ENCODE data around the gene PLA2G15. TPM values are rescaled to one million over a fixed set of nuclear protein-coding genes. Genes with fewer than 3 reads are reported as not detected.
A peak's percentile ranks its signal among the peaks of the same experiment; 100 is the strongest.

The PLA2G15 gene
- total and polyA plus RNA-seq, 4 donors, result 7.2 to 28.4 (median 10.5) TPM

GRCh38 chr16:68230176-68230571, 15.0 kb upstream of the PLA2G15 start:
- H3K27me3 ChIP-seq (ENCODE audit: control insufficient read depth in 1 of 2, insufficient read depth in 2 of 2, low read length in 1 of 2), result no peaks in the 10 kb centered on the region
- no peak overlapping the region for H3K4me3 ChIP-seq (ENCODE audit: low read length in 2 of 2)
- H3K27ac ChIP-seq (ENCODE audit: low read depth in 1 of 2, low read length in 2 of 2), result no peak overlapping the region
- H3K36me3 ChIP-seq (ENCODE audit: control insufficient read depth in 1 of 2, insufficient read depth in 2 of 2, low read length in 1 of 2), result no peaks in the 10 kb centered on the region
- H3K4me1 ChIP-seq (ENCODE audit: control insufficient read depth in 1 of 2, insufficient read depth in 2 of 2, low read length in 2 of 2), result no peaks in the 10 kb centered on the region
- intact Hi-C loops (cut with DNase I), result loop anchor here (5.0 to 10.0 kb wide), 3 partner anchors 145 to 413 kb away; partner anchors contain the start of gene NFATC3 (in 1 of the 2)
- WGBS, 2 donors, result 90 to 93% methylated on average over 9 of the region's 9 CpGs
- ATAC-seq (ENCODE audit: low FRiP score) (no peak), DNase-seq (peak in 1 of 2 donors; percentile 25)
- H3K9me3 ChIP-seq (ENCODE audit: control insufficient read depth, low read length), result no peaks in the 10 kb centered on the region

DNA sequence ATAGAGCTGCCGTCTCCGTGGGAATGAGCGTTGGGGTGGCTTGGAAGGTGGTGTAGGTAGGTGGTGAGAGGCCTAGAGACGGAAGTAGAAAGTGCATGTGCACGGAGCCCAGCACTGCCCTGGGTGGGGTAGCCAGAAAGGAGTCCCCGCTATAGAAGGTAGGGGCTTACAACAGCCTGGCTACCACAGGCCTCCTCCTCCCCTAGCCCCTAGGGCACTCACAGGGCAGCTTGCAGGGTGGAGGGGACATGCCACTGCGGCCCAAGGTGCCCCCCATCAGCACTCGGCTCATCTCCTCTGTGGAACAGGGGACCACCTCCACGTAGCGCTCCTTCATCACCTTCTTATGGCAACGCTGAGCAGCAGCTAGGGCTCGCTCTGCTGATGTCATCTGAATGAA, 14.2 kb upstream of the PLA2G15 start:
- WGBS, 2 donors, result 90 to 94% methylated on average over 12 of the region's 12 CpGs

DNA sequence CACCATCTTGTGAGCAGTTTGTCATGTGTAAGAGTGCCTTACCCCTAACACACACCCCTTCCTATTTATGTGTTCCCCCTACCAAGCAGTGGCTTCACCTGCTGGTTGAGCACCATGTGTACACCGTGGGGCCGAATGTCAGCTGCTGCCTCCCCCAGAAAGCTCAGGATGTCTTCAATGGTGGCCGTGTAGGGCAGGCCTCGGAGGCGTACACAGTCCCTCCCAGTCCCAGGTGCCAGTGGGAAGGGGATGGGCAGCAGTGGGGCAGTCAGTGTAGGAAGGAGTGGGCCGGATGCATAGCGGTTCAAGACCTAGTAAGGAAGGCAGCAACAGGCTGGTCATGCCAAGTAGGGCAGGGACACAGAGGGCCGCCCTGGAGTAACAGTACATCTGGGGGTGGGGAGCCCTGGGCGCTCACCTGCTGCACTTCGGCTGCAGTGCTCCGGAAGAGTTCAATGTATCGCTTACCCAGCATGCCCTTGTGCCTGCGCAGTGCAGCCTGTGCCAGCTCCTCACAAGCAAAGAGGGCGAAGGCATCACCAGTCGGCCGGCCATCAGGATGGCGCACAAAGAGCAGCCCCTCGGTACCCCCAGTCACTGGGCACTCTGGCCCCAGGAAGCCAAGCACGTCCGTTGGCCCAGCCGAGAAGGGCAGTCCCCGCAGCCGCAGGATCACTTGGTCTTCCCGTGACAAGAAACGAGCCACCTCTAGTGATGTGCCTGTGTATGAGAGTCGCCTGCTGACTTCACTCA, 13.6 kb upstream of the PLA2G15 start:
- no peaks in the 10 kb centered on the region for H3K9me3 ChIP-seq (ENCODE audit: control insufficient read depth, low read length)
- no peak overlapping the region for H3K4me3 ChIP-seq (ENCODE audit: low read length in 2 of 2)
- WGBS, 2 donors, result 88 to 89% methylated on average over 26 of the region's 26 CpGs
- no peaks in the 10 kb centered on the region for H3K36me3 ChIP-seq (ENCODE audit: control insufficient read depth in 1 of 2, insufficient read depth in 2 of 2, low read length in 1 of 2)
- H3K27me3 ChIP-seq (ENCODE audit: control insufficient read depth in 1 of 2, insufficient read depth in 2 of 2, low read length in 1 of 2), result no peaks in the 10 kb centered on the region
- DNase-seq (peak in 1 of 2 donors; percentile 42), ATAC-seq (ENCODE audit: low FRiP score) (no peak)
- intact Hi-C loops (cut with DNase I), result loop anchor here (5.0 to 10.0 kb wide), 3 partner anchors 147 to 414 kb away; partner anchors contain the start of gene NFATC3 (in 1 of the 2)
- H3K27ac ChIP-seq (ENCODE audit: low read depth in 1 of 2, low read length in 2 of 2), result no peak overlapping the region
- no peaks in the 10 kb centered on the region for H3K4me1 ChIP-seq (ENCODE audit: control insufficient read depth in 1 of 2, insufficient read depth in 2 of 2, low read length in 2 of 2)

More for the DNA sequence above, 14.2 kb upstream of the PLA2G15 start:
- intact Hi-C loops (cut with DNase I), result loop anchor here (5.0 to 10.0 kb wide), 3 partner anchors 146 to 414 kb away; partner anchors contain the start of gene NFATC3 (in 1 of the 2)
- DNase-seq (peak in 1 of 2 donors; percentile 41), ATAC-seq (ENCODE audit: low FRiP score) (no peak)
- Histone ChIP-seq H3K27ac (ENCODE audit: low read depth in 1 of 2, low read length in 2 of 2) (no peak overlapping the region), H3K4me1 (ENCODE audit: control insufficient read depth in 1 of 2, insufficient read depth in 2 of 2, low read length in 2 of 2) (no peaks in the 10 kb centered on the region), H3K27me3 (ENCODE audit: control insufficient read depth in 1 of 2, insufficient read depth in 2 of 2, low read length in 1 of 2) (no peaks in the 10 kb centered on the region), H3K9me3 (ENCODE audit: control insufficient read depth, low read length) (no peaks in the 10 kb centered on the region), H3K4me3 (ENCODE audit: low read length in 2 of 2) (no peak overlapping the region), H3K36me3 (ENCODE audit: control insufficient read depth in 1 of 2, insufficient read depth in 2 of 2, low read length in 1 of 2) (no peaks in the 10 kb centered on the region)

DNA sequence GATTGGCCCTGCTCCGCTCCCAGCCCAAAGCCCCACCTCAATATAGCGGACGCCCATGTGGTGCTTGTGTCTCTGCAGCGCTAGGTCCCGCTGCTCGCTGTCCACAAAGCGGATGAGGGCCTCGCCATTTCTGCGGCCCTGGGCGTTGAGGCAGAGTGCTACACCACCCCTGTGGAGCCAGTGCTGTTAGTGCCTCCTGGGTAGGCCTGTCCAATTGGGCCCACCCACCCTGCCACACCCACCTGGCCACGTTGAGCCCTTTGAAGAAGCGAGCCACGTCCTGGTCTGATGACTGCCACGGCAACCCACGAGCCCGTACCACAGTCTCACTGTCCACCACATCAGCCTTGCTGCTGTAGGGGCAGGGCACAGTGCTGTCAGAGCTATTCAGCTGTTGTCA, 12.8 kb upstream of the PLA2G15 start:
- ATAC-seq (ENCODE audit: low FRiP score), result no peak
- intact Hi-C loops (cut with DNase I), result loop anchor here (5.0 to 10.0 kb wide), 3 partner anchors 148 to 415 kb away; partner anchors contain the start of gene NFATC3 (in 1 of the 2)
- H3K4me1 ChIP-seq (ENCODE audit: control insufficient read depth in 1 of 2, insufficient read depth in 2 of 2, low read length in 2 of 2), result no peaks in the 10 kb centered on the region
- peak in 1 of 2 donors; percentile 50 for DNase-seq
- 81 to 86% methylated on average over 16 of the region's 16 CpGs for WGBS, 2 donors
- H3K4me3 ChIP-seq (ENCODE audit: low read length in 2 of 2), result no peak overlapping the region
- no peaks in the 10 kb centered on the region for H3K9me3 ChIP-seq (ENCODE audit: control insufficient read depth, low read length)
- H3K36me3 ChIP-seq (ENCODE audit: control insufficient read depth in 1 of 2, insufficient read depth in 2 of 2, low read length in 1 of 2), result no peaks in the 10 kb centered on the region
- no peak overlapping the region for H3K27ac ChIP-seq (ENCODE audit: low read depth in 1 of 2, low read length in 2 of 2)
- H3K27me3 ChIP-seq (ENCODE audit: control insufficient read depth in 1 of 2, insufficient read depth in 2 of 2, low read length in 1 of 2), result no peaks in the 10 kb centered on the region

DNA sequence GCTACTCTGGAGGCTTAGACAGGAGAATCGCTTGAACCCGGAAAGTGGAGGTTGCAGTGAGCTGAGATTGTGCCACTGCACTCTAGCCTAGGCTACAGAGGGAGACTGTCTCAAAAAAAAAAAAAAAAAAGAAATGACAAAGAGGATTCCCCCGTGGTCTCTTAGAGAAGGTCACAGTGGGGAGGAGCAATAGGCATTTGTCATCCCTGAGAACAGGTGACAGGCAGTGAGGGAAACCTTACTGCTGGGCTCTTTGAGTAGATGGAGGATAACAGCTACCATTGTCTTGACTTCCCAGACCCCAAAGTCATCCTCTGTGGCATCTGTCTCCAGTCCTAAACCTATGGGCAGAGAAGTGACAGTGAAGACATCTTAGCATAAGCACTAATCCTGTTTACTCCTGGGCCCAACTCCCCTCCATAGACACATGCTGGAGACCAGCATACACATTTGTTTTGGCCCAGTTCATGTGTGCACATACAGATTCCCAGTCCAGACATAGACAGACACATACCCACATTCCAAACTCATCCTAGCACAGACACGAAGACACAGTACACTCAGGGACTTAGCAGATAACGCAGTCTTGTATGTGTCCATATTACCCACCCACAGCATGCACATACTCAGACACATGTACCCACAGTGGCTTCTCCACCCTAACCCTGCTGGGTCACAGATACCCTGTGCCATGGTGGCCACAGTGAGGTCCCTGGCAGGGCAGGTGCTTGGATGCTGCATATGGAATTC, 11.9 kb upstream of the PLA2G15 start:
- intact Hi-C loops (cut with DNase I), result loop anchor here (5.0 to 10.0 kb wide), 3 partner anchors 148 to 416 kb away; partner anchors contain the start of gene NFATC3 (in 1 of the 2)
- no peak for DNase-seq
- WGBS, 2 donors, result 84 to 90% methylated on average over 5 of the region's 5 CpGs

GRCh38 chr16:68233835-68234187, 11.4 kb upstream of the PLA2G15 start:
- Histone ChIP-seq H3K27me3 (ENCODE audit: control insufficient read depth in 1 of 2, insufficient read depth in 2 of 2, low read length in 1 of 2) (no peaks in the 10 kb centered on the region), H3K4me1 (ENCODE audit: control insufficient read depth in 1 of 2, insufficient read depth in 2 of 2, low read length in 2 of 2) (no peaks in the 10 kb centered on the region), H3K27ac (ENCODE audit: low read depth in 1 of 2, low read length in 2 of 2) (no peak overlapping the region), H3K9me3 (ENCODE audit: control insufficient read depth, low read length) (no peaks in the 10 kb centered on the region), H3K4me3 (ENCODE audit: low read length in 2 of 2) (no peak overlapping the region), H3K36me3 (ENCODE audit: control insufficient read depth in 1 of 2, insufficient read depth in 2 of 2, low read length in 1 of 2) (no peaks in the 10 kb centered on the region)
- WGBS, 2 donors, result 88 to 90% methylated on average over 8 of the region's 8 CpGs
- ATAC-seq (ENCODE audit: low FRiP score), result no peak
- intact Hi-C loops (cut with DNase I), result loop anchor here (5.0 to 10.0 kb wide), 3 partner anchors 149 to 417 kb away; partner anchors contain the start of gene NFATC3 (in 1 of the 2)
- no peak for DNase-seq

More for the DNA sequence above, 11.9 kb upstream of the PLA2G15 start:
- Histone ChIP-seq H3K27ac (ENCODE audit: low read depth in 1 of 2, low read length in 2 of 2) (no peak overlapping the region), H3K4me1 (ENCODE audit: control insufficient read depth in 1 of 2, insufficient read depth in 2 of 2, low read length in 2 of 2) (no peaks in the 10 kb centered on the region), H3K4me3 (ENCODE audit: low read length in 2 of 2) (no peak overlapping the region), H3K27me3 (ENCODE audit: control insufficient read depth in 1 of 2, insufficient read depth in 2 of 2, low read length in 1 of 2) (no peaks in the 10 kb centered on the region), H3K9me3 (ENCODE audit: control insufficient read depth, low read length) (no peaks in the 10 kb centered on the region), H3K36me3 (ENCODE audit: control insufficient read depth in 1 of 2, insufficient read depth in 2 of 2, low read length in 1 of 2) (no peaks in the 10 kb centered on the region)
- no peak for ATAC-seq (ENCODE audit: low FRiP score)

GRCh38 chr16:68234188-68235107, 10.7 kb upstream of the PLA2G15 start:
- Histone ChIP-seq H3K27me3 (ENCODE audit: control insufficient read depth in 1 of 2, insufficient read depth in 2 of 2, low read length in 1 of 2) (no peaks in the 10 kb centered on the region), H3K4me3 (ENCODE audit: low read length in 2 of 2) (no peak overlapping the region), H3K36me3 (ENCODE audit: control insufficient read depth in 1 of 2, insufficient read depth in 2 of 2, low read length in 1 of 2) (no peaks in the 10 kb centered on the region), H3K9me3 (ENCODE audit: control insufficient read depth, low read length) (no peaks in the 10 kb centered on the region), H3K4me1 (ENCODE audit: control insufficient read depth in 1 of 2, insufficient read depth in 2 of 2, low read length in 2 of 2) (no peaks in the 10 kb centered on the region), H3K27ac (ENCODE audit: low read depth in 1 of 2, low read length in 2 of 2) (peak overlapping the region in 1 of 2 donors; percentile 11)
- DNase-seq (peak in 1 of 2 donors; percentile 49), ATAC-seq (ENCODE audit: low FRiP score) (no peak)
- intact Hi-C loops (cut with DNase I), result loop anchor here (5.0 to 10.0 kb wide), 3 partner anchors 150 to 417 kb away; partner anchors contain the start of gene NFATC3 (in 1 of the 2)
- WGBS, 2 donors, result 71 to 74% methylated on average over 13 of the region's 13 CpGs
